ENCODE data around the gene FANCB.

- no peak for TF ChIP-seq SIN3A (IDR thresholded peaks at IDR 0.05; ENCODE audit: borderline replicate concordance in 2 of 2, control insufficient read depth in 1 of 2, low read depth in 2 of 2, low read length in 2 of 2)
- TF ChIP-seq ZBTB8A (IDR thresholded peaks at IDR 0.05; ENCODE audit: partially characterized antibody), result no peak
- TF ChIP-seq RBM39 (optimal IDR thresholded peaks at IDR 0.05; ENCODE audit: low read depth, low read length), result no peak
- TF ChIP-seq MYNN (IDR thresholded peaks at IDR 0.05), result no peak
- no peak for TF ChIP-seq MYNN (CRISPR knock-in tag; IDR thresholded peaks at IDR 0.05)
- no peak for TF ChIP-seq YBX1 (IDR thresholded peaks at IDR 0.05)
These were observed 24.2 kb upstream of the FANCB start for GRCh38 chrX:14897042-14897441.

All from K562 (cell line).